Endothelial cell of umbilical vein (primary cell): ENCODE data around the gene GSTM3.

Experiments
- EZH2 ChIP-seq: IDR thresholded peaks from 2 replicates; pipeline ENCODE4 v1.6.1; 2012; ENCODE audit warnings: borderline replicate concordance, low read depth, mild to moderate bottlenecking, moderate library complexity, low read length, inconsistent platforms; ENCODE audit not compliant: severe bottlenecking
- FOS ChIP-seq: IDR thresholded peaks from 2 replicates; pipeline ENCODE4 v1.6.1; 2011; ENCODE audit warnings: mild to moderate bottlenecking, low read length, moderate library complexity, borderline replicate concordance; ENCODE audit not compliant: insufficient read depth
- GATA2 ChIP-seq: IDR thresholded peaks from 2 replicates; pipeline ENCODE4 v1.7.0; 2011; ENCODE audit warnings: low read depth, mild to moderate bottlenecking, moderate library complexity, mixed read lengths, low read length; ENCODE audit not compliant: insufficient read length, insufficient read depth
- JUN ChIP-seq: IDR thresholded peaks from 2 replicates; pipeline ENCODE4 v1.6.1; 2011; ENCODE audit warnings: borderline replicate concordance, low read depth; ENCODE audit not compliant: insufficient read length, insufficient read depth
- MYC ChIP-seq: IDR thresholded peaks from one replicate; pipeline ENCODE4 v1.6.1; 2011; ENCODE audit warnings: mild to moderate bottlenecking, low read depth, low read length
- POLR2A ChIP-seq: IDR thresholded peaks from 2 replicates; pipeline ENCODE4 v1.6.1; 2012; ENCODE audit warnings: low read depth, mild to moderate bottlenecking, control low read depth, low read length
- POLR2AphosphoS5 ChIP-seq: IDR thresholded peaks from 2 replicates; pipeline ENCODE4 v1.6.1; 2012; ENCODE audit warnings: low read depth, mild to moderate bottlenecking, control low read depth, low read length, moderate library complexity; ENCODE audit not compliant: insufficient read depth
- TF ChIP-seq, protein P1 (sequence below), 2 donors: IDR thresholded peaks; 1 replicate in 1 of 2; 2 replicates in 1 of 2; pipeline ENCODE4 v1.5.1; 2011; ENCODE audit warnings: low read length in 2 of 2, mild to moderate bottlenecking in 2 of 2, moderate library complexity in 2 of 2, control low read depth in 1 of 2, inconsistent platforms in 1 of 2, low read depth in 1 of 2; ENCODE audit not compliant: insufficient read depth in 1 of 2; ENCODE audit errors: extremely low read depth in 1 of 2
- TF ChIP-seq, protein P2 (sequence below): IDR thresholded peaks from 2 replicates; pipeline ENCODE4 v1.6.1; 2011; ENCODE audit not compliant: insufficient read depth, insufficient read length

DNA sequence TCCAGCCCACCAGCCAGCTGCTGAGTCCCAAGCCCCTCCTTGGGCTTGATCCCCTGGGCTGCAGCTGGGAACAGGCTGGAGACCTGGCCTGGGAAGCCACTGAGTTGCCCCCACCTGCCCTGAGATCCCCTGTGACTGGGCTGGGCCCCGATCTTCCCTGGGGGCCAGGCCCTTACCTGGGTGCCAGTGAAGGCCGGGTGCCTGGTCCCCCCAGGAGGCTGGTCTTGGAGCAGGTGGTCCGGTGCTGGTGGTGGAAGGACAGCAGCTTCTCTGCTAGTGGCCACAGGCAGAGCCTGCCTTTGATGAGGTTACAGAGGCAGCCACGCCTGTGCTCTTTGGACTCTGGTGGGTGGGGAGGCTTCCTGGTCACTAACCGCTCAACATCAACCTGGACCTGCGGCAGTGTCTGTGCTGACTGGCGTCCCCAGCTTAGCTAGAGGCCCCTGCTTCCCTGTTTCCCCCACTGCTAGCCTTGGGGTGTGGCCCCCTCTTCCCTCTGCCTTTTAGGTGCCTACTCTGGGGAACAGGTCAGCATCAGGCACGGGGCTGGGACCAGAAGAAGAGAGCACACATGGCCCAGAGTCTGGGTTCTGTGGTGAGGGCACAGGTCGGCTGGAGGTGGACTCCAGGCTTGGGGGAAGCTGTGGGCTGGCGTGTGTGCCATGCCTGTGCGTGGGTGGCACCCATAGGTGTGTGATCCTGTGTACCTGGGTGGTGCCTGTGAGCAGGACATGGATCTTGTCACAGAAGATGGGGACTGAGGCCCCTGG, 23.0 kb upstream of the GSTM3 start, which contains the start of gene EPS8L3:
- TF ChIP-seq JUN: no peak
- TF ChIP-seq, protein P1, sequence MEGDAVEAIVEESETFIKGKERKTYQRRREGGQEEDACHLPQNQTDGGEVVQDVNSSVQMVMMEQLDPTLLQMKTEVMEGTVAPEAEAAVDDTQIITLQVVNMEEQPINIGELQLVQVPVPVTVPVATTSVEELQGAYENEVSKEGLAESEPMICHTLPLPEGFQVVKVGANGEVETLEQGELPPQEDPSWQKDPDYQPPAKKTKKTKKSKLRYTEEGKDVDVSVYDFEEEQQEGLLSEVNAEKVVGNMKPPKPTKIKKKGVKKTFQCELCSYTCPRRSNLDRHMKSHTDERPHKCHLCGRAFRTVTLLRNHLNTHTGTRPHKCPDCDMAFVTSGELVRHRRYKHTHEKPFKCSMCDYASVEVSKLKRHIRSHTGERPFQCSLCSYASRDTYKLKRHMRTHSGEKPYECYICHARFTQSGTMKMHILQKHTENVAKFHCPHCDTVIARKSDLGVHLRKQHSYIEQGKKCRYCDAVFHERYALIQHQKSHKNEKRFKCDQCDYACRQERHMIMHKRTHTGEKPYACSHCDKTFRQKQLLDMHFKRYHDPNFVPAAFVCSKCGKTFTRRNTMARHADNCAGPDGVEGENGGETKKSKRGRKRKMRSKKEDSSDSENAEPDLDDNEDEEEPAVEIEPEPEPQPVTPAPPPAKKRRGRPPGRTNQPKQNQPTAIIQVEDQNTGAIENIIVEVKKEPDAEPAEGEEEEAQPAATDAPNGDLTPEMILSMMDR (IDR thresholded peaks at IDR 0.05; ENCODE audit: extremely low read depth in 1 of 2, insufficient read depth in 1 of 2, low read depth in 1 of 2, low read length in 2 of 2): no peak
- no peak for TF ChIP-seq EZH2
- no peak for TF ChIP-seq GATA2
- TF ChIP-seq, protein P2, sequence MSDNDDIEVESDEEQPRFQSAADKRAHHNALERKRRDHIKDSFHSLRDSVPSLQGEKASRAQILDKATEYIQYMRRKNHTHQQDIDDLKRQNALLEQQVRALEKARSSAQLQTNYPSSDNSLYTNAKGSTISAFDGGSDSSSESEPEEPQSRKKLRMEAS: no peak
- TF ChIP-seq POLR2A: no peak
- no peak for TF ChIP-seq POLR2AphosphoS5
- TF ChIP-seq FOS: no peak
- TF ChIP-seq MYC: no peak
